HUES48 (cell line): Measurements from ENCODE around the gene SIGLEC6.

Experiments
- H3K27ac ChIP-seq: one replicate; pipeline ENCODE4 v1.7.0; 2013; ENCODE audit warnings: low read depth, low read length, inconsistent platforms
- H3K27me3 ChIP-seq: 2 replicates; pipeline ENCODE4 v1.6.1; 2013; ENCODE audit warnings: mild to moderate bottlenecking, low read length; ENCODE audit not compliant: control insufficient read depth, insufficient read depth
- H3K36me3 ChIP-seq: 2 replicates; pipeline ENCODE4 v1.6.1; 2013; ENCODE audit warnings: low read length; ENCODE audit not compliant: control insufficient read depth, insufficient read depth
- H3K4me1 ChIP-seq: 2 replicates; pipeline ENCODE4 v1.6.1; 2013; ENCODE audit warnings: mild to moderate bottlenecking, low read length; ENCODE audit not compliant: control insufficient read depth, insufficient read depth
- H3K4me3 ChIP-seq: 2 replicates; pipeline ENCODE4 v1.5.1; 2013; ENCODE audit warnings: mild to moderate bottlenecking, low read depth, low read length
- H3K9ac ChIP-seq: 2 replicates; pipeline ENCODE4 v1.6.1; 2013; ENCODE audit warnings: mild to moderate bottlenecking, low read depth, low read length, moderate library complexity
- H3K9me3 ChIP-seq: 2 replicates; pipeline ENCODE4 v1.6.1; 2013; ENCODE audit warnings: low read length; ENCODE audit not compliant: control insufficient read depth, insufficient read depth

Gene SIGLEC6

DNA sequence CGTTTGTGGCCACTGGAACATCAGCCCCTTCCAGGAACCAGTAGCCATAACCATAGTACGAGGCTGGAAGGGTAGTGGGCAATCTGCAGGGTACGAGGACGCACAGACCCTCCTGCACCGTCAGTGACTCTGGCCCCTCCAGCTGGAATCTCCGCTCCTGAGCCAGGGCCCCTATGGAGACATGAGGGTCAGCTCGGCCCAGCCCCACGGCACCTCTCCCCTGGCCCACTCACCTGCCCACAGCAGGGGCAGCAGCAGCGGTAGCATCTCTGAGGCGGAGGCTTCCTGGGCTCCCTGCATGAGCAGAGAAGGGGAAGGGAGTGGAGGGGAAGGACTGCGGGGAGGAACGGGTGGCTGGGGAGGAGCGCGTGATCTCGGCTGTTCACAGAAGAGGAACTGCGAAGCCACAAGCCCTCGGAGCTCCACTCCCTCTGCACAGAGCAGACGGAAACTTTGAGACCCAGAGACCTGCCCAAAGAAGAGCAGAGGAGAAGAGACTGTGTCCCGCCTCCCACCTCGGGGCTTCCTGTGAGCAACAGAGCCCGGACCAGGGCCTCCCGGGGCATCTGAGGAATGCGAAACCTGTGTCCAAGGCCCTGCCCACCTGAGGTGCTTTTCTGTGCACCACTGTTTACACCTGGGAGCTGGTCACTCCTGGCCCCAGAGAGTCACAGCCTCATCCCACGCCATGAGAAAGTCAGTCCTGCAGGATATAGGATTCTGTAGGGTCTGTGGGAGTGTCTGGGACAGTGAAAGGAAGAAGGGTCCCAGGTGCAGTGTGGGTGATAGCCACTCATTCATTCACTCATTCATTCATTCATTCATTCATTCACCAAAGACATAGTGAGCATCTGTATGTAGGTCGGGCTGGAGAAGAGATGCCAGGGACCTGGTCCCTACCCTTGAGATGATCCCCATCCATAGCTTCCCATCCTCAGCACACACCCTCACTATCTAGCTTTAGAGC lies at the start of gene SIGLEC6:
TSS of gene SIGLEC6 (minus strand) at position 322 of the 967 bp plus-strand sequence. CDS start at position 300, 22 bp downstream.
- Histone ChIP-seq H3K4me1 (no peaks in the 10 kb centered on the region), H3K9ac (no peak within 1 kb of the TSS), H3K36me3 (no peaks in the 10 kb centered on the region), H3K4me3 (no peak within 1 kb of the TSS), H3K9me3 (peaks cover 13% of the 10 kb centered on the region; the same call in 1 of the 2 replicates), H3K27ac (no peak within 1 kb of the TSS), H3K27me3 (no peaks in the 10 kb centered on the region)

DNA sequence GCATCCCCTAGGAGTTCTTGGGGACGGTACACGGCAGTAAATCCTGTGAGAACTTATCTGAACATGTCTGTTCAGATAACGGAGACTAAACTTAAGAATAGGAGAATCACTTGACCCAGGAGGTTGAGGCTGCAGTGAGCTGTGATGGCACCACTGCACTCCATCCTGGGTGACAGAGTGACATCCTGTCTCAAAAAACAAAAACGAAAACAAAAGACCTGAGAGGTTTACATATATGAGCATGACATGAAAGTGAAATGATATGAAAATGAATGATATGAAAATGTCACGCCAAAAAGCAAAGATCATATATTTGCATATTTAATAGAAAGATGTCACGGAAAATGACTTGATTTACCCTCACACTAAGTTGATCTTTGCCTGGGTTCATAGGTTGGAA lies 45.4 kb upstream of the SIGLEC6 start:
- H3K9ac ChIP-seq: no peak overlapping the region
- H3K4me3 ChIP-seq: no peak overlapping the region
- peaks cover 36% of the 10 kb centered on the region for H3K36me3 ChIP-seq
- no peaks in the 10 kb centered on the region for H3K9me3 ChIP-seq
- 0 out of 2 replicates have a peak, but pooled peaks cover 3% of the 10 kb centered on the region for H3K4me1 ChIP-seq
- no peaks in the 10 kb centered on the region for H3K27me3 ChIP-seq
- no peak overlapping the region for H3K27ac ChIP-seq

DNA sequence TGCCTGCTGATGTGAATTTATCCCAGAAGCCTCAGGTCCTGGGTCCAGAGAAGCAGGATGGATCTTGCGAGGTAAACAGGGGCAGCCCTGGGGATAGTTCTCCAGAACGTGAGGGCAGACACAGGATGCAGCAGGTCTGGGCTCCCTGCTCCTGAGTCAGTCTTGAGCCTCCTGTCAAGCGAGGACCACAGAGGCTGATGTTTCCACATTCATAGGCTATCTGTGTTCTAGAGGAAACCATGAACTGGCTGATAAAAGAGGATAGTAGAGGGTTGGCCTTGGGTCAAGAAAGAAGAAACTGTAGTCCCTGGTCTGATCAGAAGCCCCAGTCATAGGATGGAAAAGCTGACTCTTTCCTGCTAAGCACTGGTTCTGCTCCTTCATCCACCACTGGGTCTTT lies 41.9 kb upstream of the SIGLEC6 start:
- peaks cover 19% of the 10 kb centered on the region for H3K36me3 ChIP-seq
- 0 out of 2 replicates have a peak, but pooled peaks cover 4% of the 10 kb centered on the region for H3K4me1 ChIP-seq
- H3K9me3 ChIP-seq: no peaks in the 10 kb centered on the region
- H3K9ac ChIP-seq: no peak overlapping the region
- no peaks in the 10 kb centered on the region for H3K27me3 ChIP-seq
- no peak overlapping the region for H3K4me3 ChIP-seq
- no peak overlapping the region for H3K27ac ChIP-seq

DNA sequence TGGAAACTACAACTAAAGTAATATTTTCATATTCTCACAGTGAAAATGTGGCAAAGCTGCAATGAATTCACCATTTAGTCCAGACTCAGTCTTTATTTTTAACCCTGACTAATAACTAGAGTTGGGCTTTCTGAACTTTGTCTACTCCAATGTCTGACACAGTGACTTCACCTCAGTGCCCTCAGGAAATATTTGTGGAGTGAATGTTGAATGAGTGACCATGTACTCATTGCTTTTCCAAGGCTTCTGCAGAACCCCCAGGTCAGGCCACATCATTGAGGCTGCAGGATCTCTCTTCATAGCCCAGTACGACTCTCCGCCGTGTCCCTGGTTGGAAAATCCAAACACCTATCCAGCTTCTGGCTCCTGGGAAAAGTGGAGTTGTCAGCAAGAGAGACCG lies 41.4 kb upstream of the SIGLEC6 start:
- Histone ChIP-seq H3K27ac (no peak overlapping the region), H3K9me3 (no peaks in the 10 kb centered on the region), H3K27me3 (no peaks in the 10 kb centered on the region), H3K9ac (no peak overlapping the region), H3K4me3 (no peak overlapping the region), H3K36me3 (peaks cover 19% of the 10 kb centered on the region), H3K4me1 (0 out of 2 replicates have a peak, but pooled peaks cover 4% of the 10 kb centered on the region)

DNA sequence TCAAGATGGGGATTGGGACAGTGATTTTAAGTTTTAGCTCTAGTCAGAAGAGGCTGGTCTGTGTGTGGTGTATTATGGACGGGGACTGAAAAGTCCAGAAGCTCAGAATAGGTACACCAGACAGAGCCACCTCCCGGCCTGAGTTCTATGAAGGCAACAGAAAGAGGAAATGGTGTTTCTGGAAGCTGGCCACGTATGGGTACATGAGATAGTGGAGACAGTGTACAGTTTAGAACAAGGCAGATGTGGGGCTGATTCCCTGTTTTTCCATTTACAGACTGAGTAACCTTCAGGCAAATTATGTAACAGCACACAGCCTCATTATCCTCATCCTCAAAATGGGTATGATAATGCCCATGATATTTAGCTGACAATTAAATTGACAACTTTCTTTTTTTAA lies 40.9 kb upstream of the SIGLEC6 start:
- Histone ChIP-seq H3K36me3 (peaks cover 19% of the 10 kb centered on the region), H3K4me1 (0 out of 2 replicates have a peak, but pooled peaks cover 4% of the 10 kb centered on the region), H3K9me3 (no peaks in the 10 kb centered on the region), H3K9ac (no peak overlapping the region), H3K27ac (no peak overlapping the region), H3K4me3 (peak overlapping the region; percentile 86), H3K27me3 (no peaks in the 10 kb centered on the region)

DNA sequence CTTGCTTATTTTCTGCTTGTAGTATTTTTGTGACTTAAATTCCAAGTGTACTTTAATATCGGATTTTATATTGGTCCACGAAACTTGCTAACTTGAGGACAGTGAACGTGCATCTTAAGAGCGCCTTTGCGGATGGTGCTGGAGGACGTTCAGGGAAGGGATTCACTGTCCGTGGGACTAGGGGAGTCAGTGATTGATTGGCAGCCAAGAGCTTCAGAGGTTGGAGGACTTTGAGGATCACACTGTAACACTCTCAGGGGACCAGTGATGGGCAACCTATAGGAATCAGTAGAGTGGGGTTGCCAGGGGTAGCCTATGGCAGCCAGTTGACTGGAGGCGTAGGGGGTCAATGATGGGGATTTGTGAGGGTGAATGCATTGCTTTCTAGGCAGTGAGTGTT lies 40.1 kb upstream of the SIGLEC6 start:
- 0 out of 2 replicates have a peak, but pooled peaks cover 4% of the 10 kb centered on the region for H3K4me1 ChIP-seq
- H3K4me3 ChIP-seq: peak overlapping the region; percentile 86
- H3K36me3 ChIP-seq: peaks cover 19% of the 10 kb centered on the region
- H3K9me3 ChIP-seq: no peaks in the 10 kb centered on the region
- peak overlapping the region; percentile 45; the same call in 1 of the 2 replicates for H3K9ac ChIP-seq
- no peaks in the 10 kb centered on the region for H3K27me3 ChIP-seq
- H3K27ac ChIP-seq: no peak overlapping the region

DNA sequence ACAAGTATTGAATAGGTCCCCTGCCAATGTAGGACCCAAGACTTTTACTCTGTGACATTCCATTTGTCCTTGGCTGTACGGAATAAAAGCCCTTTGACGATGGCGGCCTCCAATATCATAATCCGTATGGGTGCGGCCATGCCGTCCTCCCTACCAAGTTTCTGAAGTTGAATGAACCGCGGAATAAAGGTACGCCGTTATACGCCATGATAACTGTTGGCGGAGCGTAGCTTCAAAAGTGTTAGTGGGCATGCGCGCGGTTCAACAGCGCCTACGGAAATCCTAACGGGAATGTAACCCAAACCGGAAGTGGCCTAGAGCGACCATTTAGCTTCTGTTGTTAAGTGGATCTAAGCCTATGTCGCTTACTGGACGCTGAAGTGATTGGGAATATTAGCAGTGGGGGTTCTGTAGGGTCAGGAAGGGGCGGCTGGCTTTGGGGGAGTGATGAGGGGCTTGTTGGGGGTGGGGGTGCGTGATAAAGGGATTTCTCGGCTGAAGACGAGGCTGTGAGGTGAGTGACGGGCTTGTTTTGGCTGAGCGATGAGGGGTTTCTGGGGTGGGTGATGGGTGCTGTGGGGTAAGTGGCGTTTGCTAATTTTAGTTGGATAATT lies 39.6 kb upstream of the SIGLEC6 start, which contains the start of gene ZNF175:
TSS of gene ZNF175 (plus strand) at position 322 of the 614 bp plus-strand sequence. CDS start 2,047 bp downstream, outside the sequence.
- H3K9me3 ChIP-seq: no peaks in the 10 kb centered on the region
- H3K27ac ChIP-seq: no peak within 1 kb of the TSS
- 0 out of 2 replicates have a peak, but pooled peaks cover 4% of the 10 kb centered on the region for H3K4me1 ChIP-seq
- peak within 1 kb of the TSS; percentile 45; the same call in 1 of the 2 replicates for H3K9ac ChIP-seq
- H3K36me3 ChIP-seq: peaks cover 19% of the 10 kb centered on the region
- H3K27me3 ChIP-seq: no peaks in the 10 kb centered on the region
- H3K4me3 ChIP-seq: peak within 1 kb of the TSS; percentile 86

DNA sequence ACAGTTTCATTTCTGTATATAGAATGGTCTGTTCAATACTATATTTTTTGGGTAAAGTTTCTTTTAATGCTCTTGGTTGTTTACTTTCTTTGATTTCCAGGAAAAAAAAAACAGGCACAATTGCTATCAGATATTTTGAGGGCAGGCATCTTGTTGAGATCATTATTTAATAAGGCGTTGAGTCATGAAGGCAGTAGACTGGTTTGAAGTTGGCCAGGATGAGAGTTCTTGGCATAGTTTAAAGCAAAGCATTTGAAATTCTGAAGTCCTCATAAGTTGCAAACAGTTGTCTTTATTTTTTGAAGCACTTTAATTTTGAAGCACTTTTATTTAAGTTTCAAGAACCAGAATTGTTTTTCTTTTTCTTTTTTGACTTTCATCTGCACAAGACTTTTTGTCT lies 37.0 kb upstream of the SIGLEC6 start:
- no peak overlapping the region for H3K27ac ChIP-seq
- H3K4me3 ChIP-seq: no peak overlapping the region
- H3K9ac ChIP-seq: no peak overlapping the region
- no peaks in the 10 kb centered on the region; the same call in 1 of the 2 replicates for H3K9me3 ChIP-seq
- H3K4me1 ChIP-seq: 0 out of 2 replicates have a peak, but pooled peaks cover 4% of the 10 kb centered on the region
- peaks cover 6% of the 10 kb centered on the region; the same call in 1 of the 2 replicates for H3K36me3 ChIP-seq
- no peaks in the 10 kb centered on the region; the same call in 1 of the 2 replicates for H3K27me3 ChIP-seq

DNA sequence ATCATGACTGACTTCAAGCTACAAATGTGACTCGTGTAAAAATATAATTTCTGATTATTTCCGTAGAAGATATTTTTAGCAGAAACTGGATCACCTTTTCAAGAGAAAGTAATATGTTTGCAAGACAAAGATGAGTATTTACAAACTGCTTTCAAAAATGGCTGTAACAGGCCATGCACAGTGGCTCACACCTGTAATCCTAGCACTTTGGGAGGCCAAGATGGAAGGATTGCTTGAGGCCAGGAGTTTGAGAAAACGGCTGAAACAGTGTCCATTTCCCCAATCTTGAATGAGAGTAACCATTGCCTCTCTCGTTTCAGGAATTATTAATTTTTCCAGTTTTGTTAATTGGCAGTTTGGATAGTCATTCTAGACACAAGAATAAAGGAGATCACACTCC lies 36.1 kb upstream of the SIGLEC6 start:
- no peaks in the 10 kb centered on the region for H3K36me3 ChIP-seq
- H3K27ac ChIP-seq: no peak overlapping the region
- H3K4me1 ChIP-seq: 0 out of 2 replicates have a peak, but pooled peaks cover 4% of the 10 kb centered on the region
- H3K4me3 ChIP-seq: no peak overlapping the region
- no peak overlapping the region for H3K9ac ChIP-seq
- no peaks in the 10 kb centered on the region; the same call in none of the 2 replicates for H3K9me3 ChIP-seq
- no peaks in the 10 kb centered on the region; the same call in 1 of the 2 replicates for H3K27me3 ChIP-seq

DNA sequence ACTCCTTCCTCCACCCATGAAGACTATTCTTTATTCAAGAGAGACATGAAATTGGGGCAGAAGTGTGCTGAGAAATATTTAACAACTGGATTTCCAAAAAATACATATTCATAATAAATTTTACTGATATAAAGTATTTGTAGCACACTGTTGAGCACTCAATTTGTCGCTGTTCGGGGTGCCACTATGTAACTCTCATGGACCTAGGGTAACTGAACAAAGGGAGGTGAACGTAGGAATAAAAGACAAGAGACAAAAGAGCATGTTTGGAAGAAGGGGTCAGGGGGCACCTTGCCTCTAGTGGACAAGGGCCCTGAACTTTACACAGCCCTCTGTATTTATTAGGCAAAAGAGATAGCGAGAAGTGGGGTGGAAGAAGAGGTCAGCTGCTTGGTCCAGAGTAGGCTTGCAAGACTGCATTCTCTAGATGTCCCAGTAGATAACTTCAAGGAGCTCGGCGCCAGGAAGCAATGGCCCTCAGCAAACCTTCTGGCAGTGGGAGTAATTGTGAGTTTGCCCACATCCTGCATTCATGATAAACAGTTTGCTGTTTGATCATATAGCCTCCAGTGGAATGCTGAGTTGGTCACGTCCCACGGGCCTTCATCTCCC lies 35.1 kb upstream of the SIGLEC6 start:
- Histone ChIP-seq H3K4me1 (no peaks in the 10 kb centered on the region), H3K36me3 (no peaks in the 10 kb centered on the region), H3K9ac (no peak overlapping the region), H3K27ac (no peak overlapping the region), H3K27me3 (no peaks in the 10 kb centered on the region; the same call in 1 of the 2 replicates), H3K9me3 (no peaks in the 10 kb centered on the region; the same call in none of the 2 replicates), H3K4me3 (no peak overlapping the region)
